CMK (cell line): Measurements from ENCODE around the gene CREBZF.
"Not testable (repeated sequence)": the region's sequence is repeated elsewhere in the genome, so short reads cannot be mapped to it uniquely, and the experiment has no call there.

Experiments
- DNase-seq: peaks from one replicate; pipeline ENCODE4 v3.0.0-alpha.2; 2010; ENCODE audit warnings: low read depth

CREBZF gene

GRCh38 chr11:85626496-85626895, 38.4 kb downstream of the CREBZF start:
- DNase-seq = no peak

- no peak for DNase-seq
Observed at GRCh38 chr11:85620256-85620655, 44.7 kb downstream of the CREBZF start.

- no peak for DNase-seq
Observed at GRCh38 chr11:85619499-85619898, 45.4 kb downstream of the CREBZF start.

GRCh38 chr11:85611643-85612042, 53.3 kb downstream of the CREBZF start:
- DNase-seq = not testable (repeated sequence)
